NCI-H446 treated with DMSO at 0.1 percent for 48 hours (cell line): ENCODE results near the gene TIMD4.

ENCODE experiments used
- DNase-seq: peaks from one replicate; lab custom pipeline; 2025; lab: John Stamatoyannopoulos, UW

The TIMD4 gene

DNA sequence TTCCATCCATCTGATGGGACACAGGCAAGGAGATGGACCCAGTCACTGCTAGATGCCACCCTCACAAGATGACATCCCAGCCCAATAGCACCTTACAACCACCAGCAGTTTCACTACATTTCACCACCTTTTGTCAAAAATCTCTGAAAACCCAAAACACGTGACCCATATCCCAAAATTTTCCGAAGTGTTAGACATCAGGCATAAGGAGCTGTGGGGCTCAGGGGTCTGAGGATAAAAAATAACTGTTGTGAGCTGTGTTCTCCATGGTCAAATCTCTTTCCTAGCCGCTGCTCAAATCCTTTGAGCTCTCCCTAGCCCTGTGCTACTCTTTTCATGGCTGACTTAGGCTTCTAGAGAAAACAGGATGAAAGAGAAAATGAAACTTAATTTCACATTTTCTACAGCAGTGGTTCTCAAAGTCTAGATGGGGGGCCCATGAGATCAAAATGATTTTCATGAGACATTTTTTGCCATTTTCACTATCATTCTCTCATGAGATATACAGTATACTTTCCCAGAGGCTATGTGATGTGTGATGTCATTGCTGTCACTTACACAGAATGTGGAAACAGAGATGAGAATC, 40.7 kb downstream of the TIMD4 start:
- DNase-seq = no peak

GRCh38 chr5:156920861-156921431, 42.1 kb downstream of the TIMD4 start:
- no peak for DNase-seq

GRCh38 chr5:156920042-156920860, 42.8 kb downstream of the TIMD4 start:
- DNase-seq = no peak

DNA sequence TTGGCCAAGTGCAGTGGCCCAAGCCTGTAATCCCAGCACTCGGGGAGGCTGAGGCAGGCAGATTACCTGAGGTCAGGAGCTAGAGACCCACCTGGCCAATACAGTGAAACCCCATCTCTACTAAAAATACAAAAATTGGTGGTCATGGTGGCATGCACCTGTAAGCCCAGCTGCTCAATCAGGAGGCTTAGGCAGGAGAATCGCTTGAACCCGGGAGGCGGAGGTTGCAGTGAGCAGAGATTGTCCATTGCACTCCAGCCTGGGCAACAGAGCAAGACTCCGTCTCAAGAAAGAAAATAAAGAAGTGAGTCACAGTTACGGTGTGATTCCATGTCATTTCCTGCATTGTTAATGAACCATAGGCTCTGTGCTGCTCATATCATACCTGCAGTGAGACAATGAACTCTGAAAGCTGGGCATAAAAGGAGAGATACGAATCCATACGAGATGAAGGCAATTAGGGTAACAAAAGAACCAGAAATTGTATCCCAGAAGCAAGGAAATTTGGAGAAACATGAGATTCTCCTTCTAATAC, 44.6 kb downstream of the TIMD4 start:
- no peak for DNase-seq

DNA sequence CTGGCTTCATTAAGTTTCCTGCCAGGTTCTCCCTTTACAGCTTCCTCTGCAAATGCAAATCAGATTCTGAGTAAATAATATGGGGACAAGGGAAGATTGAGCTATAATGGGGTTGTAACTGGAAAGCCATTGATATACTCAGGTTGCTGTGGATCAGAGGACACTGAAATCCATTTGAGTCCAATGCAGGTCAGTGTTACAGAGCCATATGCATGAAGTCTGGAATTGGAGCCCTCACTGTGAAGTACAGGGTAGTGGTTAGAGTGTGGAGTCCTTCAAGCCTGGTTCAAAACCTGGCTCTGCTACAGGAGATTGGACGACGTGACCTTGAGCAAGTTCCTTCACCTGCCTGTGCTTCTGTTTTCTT, 48.7 kb downstream of the TIMD4 start:
- DNase-seq = no peak

DNA sequence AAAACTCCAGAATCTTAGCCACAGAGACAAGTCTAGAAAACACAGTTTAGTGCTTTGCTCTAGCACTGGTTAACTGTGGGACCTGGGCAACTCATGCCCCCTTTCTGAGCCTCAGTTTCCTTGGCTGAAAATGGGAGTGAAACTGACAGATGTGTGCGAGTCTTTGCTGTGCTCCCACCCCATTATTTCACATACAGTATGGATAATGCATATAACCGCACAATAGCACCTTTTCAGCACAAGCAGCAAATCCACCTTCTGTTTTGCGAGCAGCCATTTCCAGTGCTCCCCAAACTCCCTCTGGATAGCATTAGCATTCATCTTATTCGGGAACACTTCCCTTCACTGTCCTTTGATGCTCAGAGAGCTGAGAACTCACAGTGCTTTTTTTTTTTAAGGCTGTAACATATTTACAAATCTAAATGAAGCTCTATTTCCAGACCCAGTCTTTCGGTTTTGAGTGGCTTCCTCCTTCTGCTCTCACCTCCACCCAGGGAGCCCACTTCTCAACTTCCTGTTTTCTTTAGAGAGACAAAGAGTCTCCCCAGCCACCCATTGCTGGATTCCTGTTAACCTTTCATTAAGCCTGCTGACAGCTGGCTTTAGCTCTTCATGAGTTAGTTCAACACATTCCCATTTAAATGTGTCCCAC, 49.2 kb downstream of the TIMD4 start:
- no peak for DNase-seq

DNA sequence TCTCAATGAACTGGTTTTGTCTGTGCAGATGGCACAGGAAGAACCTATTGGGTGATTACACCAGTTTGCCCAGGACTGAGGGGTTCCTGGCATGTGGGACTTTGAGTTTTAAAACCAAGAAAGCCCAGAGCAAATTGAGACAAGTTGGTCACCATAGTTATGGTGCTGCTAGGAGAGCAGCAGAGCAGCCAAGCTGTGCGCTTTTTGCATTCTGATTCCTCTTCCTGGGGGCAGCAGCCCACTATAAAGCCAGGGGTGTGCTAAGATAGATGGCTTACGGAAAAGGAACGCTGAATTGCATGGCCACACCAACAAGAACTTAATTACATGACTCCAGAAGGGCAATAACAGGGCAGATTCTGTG, 49.7 kb downstream of the TIMD4 start:
- no peak for DNase-seq

DNA sequence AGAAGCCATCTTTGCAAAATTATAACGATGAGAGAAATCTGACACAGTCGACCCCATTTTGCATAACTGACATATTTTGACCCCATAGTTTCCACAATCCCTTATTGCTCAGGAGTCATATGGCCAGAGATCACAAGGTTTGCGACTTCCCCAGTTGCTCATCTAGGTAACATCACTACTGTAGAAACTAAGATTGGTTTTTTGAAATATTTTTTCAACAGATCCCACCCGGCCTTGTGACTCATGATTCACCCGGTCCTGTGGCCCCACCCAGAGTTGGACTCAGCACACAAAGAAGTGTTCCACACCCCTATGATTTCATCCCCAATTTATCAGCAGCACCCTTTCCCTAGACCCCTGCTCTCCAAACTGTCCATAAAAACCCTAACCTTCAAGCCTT, 50.2 kb downstream of the TIMD4 start:
- no peak for DNase-seq

DNA sequence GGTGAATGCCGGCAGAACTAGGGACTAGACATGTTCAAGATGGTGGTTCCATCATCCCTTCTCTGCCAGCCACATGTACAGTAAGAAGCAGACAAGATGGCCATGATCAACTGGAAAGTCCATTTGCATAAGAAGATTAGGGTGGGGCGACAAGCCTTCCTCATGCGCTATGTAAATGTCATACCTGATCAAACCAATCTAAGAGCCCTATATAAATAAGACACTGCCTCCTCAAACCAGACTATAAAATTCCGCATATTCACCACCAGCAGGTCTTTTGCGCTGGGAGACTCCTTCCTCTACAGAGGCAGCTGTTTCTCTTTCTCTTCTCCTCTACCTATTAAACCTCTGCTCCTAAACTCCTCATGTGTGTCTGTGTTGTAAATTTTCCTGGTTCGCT, 53.8 kb downstream of the TIMD4 start:
- DNase-seq = no peak

- no peak for DNase-seq
Measured at GRCh38 chr5:156907667-156908066, 55.4 kb downstream of the TIMD4 start.

DNA sequence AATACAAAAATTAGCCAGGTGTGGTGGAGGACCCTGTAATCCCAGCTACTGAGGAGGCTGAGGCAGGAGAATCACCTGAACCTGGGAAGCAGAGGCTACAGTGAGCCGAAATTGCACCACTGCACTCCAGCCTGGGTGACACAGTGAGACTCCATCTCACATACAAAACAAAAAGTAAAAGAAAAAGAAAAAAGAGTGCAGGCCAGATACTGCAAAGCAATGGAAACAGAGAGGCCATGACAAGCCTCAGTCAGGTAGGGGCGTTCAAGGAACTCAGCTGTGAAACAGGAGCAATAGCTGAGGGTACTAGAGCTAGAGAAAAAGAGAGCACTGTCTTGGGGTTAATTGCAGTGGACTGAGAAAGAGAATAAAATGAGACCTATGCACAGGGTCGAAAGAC, 56.2 kb downstream of the TIMD4 start:
- no peak for DNase-seq

DNA sequence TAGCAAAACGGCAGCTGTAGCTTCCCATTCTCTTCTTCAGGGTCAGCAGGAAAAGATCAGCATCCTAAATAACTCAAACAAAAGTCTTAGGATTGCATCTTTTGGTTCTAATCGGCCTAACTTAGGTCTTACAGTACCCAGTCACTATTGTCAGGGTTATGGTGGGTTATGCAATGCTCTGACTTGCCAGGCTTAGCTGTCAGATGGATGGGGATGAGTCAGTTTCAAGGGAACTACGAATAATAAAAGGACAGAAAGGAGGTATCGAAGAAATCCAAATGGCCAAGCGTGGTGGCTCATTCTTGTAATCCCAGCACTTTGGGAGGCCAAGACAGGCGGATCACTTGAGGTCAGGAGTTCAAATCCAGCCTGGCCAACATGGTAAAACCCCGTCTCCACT, 66.5 kb downstream of the TIMD4 start:
- no peak for DNase-seq

GRCh38 chr5:156893517-156893916, 69.5 kb downstream of the TIMD4 start:
- DNase-seq = no peak

- DNase-seq = no peak
Measured at GRCh38 chr5:156892864-156893263, 70.2 kb downstream of the TIMD4 start.

DNA sequence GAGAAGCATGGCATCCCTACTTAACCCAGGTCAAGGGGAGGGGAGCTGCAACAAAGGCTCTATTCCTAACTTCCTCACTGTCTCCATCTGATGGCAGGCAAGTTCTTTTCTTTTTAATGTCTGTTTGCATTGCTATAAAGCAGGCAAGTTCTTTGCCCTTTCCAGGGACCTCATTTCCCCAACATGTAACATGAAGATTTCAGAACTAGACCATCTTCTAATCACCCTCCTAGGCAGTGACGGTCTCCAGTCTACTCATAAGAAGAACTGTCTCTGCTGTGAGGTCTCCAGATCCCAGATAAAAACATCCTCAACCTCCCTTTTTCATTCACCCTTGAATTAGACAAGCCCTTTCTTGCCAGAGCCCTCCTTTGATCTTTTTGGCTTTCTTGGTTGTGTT, 70.8 kb downstream of the TIMD4 start:
- DNase-seq = no peak

GRCh38 chr5:156888520-156888919, 74.5 kb downstream of the TIMD4 start:
- DNase-seq = no peak

DNA sequence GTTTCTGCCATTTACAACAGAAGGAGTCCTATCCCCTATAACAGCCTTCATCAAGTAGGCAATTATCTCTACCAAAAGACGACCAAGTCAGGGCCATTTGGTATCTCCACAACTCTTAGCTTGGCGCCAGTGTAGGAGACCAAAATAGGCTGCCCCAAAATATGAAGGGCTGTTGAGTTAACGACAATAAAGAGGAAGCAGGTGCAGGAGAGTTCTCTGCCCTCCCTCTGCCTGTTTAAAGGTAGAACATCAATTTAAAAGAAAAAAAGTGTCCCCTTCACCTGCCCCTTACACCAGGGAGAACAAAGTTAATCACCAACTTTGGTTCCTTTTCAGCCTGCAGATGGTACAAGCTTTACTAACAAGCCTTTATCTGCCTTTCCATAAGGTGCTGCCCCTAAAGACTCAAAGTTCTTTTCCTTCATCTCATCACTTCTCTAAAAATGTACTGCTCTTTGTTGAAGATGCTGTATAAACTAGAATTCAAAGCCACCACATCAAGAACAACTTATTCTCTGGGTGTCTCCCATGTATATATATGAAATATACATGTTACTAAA, 79.6 kb downstream of the TIMD4 start:
- no peak for DNase-seq

DNA sequence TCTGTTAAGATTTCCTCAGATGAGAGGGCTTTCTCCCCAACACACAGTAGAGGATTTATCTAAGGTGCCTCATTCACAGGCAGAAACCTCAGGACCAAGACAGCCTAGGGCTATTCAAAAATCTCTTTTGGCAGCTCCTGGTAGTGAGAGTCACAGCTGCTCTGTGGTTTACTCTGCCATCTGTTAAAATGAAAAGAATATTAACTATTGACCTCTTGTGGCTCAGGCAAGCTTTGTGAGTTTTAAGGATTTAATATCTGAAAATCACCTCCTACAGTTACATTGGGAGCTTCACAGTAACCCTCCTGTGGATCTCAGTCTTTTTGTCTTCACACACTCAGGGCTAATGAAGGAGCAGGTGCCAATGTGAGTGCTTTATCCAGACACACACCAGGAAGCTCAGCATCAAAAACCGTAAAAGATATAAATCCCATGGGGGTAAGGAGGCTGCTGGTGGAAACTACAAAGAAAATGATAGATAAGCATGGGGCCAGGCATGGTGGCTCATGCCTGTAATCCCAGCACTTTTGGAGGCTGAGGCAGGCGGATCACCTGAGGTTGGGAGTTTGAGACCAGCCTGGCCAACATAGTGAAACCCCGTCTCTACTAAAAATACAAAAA, 83.3 kb downstream of the TIMD4 start:
- no peak for DNase-seq

DNA sequence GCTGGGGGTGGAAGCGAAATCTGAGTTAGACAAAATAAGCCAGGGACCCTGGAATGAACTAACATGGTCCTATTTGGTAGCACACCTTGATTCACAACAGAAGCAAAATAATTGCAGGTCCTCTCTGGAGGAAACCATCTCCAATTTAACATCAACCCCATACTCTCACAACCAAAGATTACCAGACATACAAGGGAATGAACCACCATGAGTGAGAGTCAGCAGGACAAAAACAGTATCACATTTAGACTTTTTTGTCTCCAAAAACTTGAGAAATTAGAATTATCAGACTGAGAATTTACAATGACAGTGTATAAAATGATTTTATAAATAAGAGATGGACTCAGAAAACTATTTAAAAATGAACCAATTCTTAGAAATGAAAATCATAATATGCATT, 91.8 kb downstream of the TIMD4 start:
- DNase-seq = no peak

DNA sequence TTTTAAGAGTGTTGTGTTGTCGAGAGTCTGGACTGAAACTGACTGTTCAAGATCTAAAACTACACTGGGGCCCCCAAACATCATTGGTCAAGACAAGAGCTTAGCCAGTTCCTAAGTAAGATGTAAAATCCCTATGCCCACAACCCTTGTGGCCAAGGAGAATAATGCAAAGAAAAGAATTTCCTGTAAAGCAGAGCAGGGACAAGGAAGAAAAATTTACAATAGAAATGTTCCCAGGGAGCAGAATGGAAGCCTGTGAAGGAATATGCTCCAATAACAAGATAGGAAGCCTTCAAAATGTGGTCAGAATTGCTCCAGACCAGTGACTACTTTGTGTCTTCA, 92.6 kb downstream of the TIMD4 start:
- DNase-seq = no peak
